Nephron progenitor cell (in vitro differentiated cells): ENCODE results near the gene P4HA2.
"Not testable (repeated sequence)": the region's sequence is repeated elsewhere in the genome, so short reads cannot be mapped to it uniquely, and the experiment has no call there.

Experiments used
- DNase-seq: peaks from one replicate; pipeline ENCODE4 v3.0.0; 2021
- H3K27ac Mint-ChIP-seq: 2 replicates; pipeline ENCODE4 v1.8.0; 2021; ENCODE audit warnings: mild to moderate bottlenecking, moderate library complexity, mixed read lengths
- H3K27me3 Mint-ChIP-seq: 2 replicates; pipeline ENCODE4 v1.8.0; 2021; ENCODE audit warnings: mild to moderate bottlenecking, low read depth, mixed read lengths; ENCODE audit not compliant: poor library complexity
- H3K36me3 Mint-ChIP-seq: 2 replicates; pipeline ENCODE4 v1.8.0; 2021; ENCODE audit warnings: low read depth, mixed read lengths
- H3K4me1 Mint-ChIP-seq: 2 replicates; pipeline ENCODE4 v1.8.0; 2021; ENCODE audit warnings: mixed read lengths
- H3K4me3 Mint-ChIP-seq: 2 replicates; pipeline ENCODE4 v1.8.0; 2021; ENCODE audit warnings: mild to moderate bottlenecking, moderate library complexity, mixed read lengths
- H3K9me3 Mint-ChIP-seq: 2 replicates; pipeline ENCODE4 v1.8.0; 2021; ENCODE audit warnings: mild to moderate bottlenecking, moderate library complexity, mixed read lengths
- CTCF ChIP-seq: fragments of 200-600 bp; sonication (generic); IDR thresholded peaks from 2 replicates; pipeline ENCODE4 v1.5.0; 2021; ENCODE audit warnings: antibody characterized with exemption

P4HA2 gene

DNA sequence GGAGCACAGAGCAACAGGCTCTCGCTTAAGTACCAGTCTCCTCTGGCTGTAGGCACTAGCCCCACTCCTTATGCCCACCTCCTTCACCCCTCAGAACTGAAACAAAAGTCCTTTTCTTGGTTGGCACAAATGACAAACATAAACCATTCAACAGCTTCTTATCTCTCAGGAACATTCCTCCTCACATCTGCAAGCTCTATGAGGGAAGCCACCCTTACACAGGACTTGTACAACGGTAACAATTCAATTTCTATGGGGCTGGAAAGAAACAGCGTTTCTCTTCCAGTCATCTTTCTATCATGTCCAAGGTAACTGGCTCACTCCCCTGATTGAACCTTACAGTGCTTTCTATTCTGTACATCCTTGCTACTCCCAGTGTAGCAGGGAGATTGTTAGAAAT, 80.0 kb downstream of the P4HA2 start:
- TF ChIP-seq CTCF: no peak
- peaks cover 35% of the 10 kb centered on the region for H3K27me3 Mint-ChIP-seq
- no peaks in the 10 kb centered on the region for H3K4me1 Mint-ChIP-seq
- H3K9me3 Mint-ChIP-seq: peaks cover 48% of the 10 kb centered on the region
- DNase-seq: no peak
- H3K4me3 Mint-ChIP-seq: no peak overlapping the region
- no peak overlapping the region for H3K27ac Mint-ChIP-seq
- H3K36me3 Mint-ChIP-seq: no peaks in the 10 kb centered on the region

DNA sequence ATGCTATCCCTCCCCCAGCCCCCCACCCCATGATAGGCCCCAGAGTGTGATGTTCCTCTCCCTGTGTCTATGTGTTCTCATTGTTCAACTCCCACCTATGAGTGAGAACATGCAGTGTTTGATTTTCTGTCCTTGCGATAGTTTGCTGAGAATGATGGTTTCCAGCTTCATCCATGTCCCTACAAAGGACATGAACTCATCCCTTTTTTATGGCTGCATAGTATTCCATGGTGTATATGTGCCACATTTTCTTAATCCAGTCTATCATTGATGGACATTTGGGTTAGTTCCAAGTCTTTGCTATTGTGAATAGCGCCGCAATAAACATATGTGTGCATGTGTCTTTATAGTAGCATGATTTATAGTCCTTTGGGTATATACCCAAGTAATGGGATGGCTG, 82.3 kb downstream of the P4HA2 start:
- H3K4me3 Mint-ChIP-seq, DNase-seq, H3K4me1 Mint-ChIP-seq, H3K36me3 Mint-ChIP-seq, H3K27ac Mint-ChIP-seq: not testable (repeated sequence)
- H3K27me3 Mint-ChIP-seq: peaks cover 32% of the 10 kb centered on the region
- peaks cover 46% of the 10 kb centered on the region for H3K9me3 Mint-ChIP-seq

DNA sequence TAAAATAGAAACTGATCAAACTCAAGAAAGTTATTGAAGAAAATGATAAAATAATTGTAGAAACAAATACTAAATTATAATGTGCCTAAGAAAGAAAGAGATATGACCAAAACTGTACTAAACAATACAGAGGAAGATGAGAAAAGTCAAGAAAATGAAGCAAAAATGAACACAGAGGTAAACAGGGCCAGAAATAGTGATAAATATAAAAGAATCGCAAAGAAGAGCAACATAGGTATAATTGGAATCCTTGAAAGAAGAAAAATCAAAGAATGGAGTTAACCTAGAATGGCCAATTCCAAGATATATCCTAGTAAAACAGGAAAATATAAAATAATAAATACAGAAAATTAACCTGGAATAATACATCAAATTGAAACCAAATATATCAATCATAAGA, 84.5 kb downstream of the P4HA2 start:
- H3K36me3 Mint-ChIP-seq: no peaks in the 10 kb centered on the region
- no peak overlapping the region for H3K4me3 Mint-ChIP-seq
- H3K9me3 Mint-ChIP-seq: peaks cover 62% of the 10 kb centered on the region
- peaks cover 23% of the 10 kb centered on the region for H3K27me3 Mint-ChIP-seq
- no peak overlapping the region for H3K27ac Mint-ChIP-seq
- DNase-seq: no peak
- TF ChIP-seq CTCF: no peak
- no peaks in the 10 kb centered on the region for H3K4me1 Mint-ChIP-seq

- H3K4me3 Mint-ChIP-seq: no peak overlapping the region
- no peak for TF ChIP-seq CTCF
Observed at GRCh38 chr5:132142459-132142858, 85.2 kb downstream of the P4HA2 start.

More at GRCh38 chr5:132142459-132142858, 85.2 kb downstream of the P4HA2 start:
- H3K36me3 Mint-ChIP-seq: no peaks in the 10 kb centered on the region
- H3K4me1 Mint-ChIP-seq: no peaks in the 10 kb centered on the region
- peaks cover 62% of the 10 kb centered on the region for H3K9me3 Mint-ChIP-seq
- H3K27me3 Mint-ChIP-seq: peaks cover 18% of the 10 kb centered on the region
- H3K27ac Mint-ChIP-seq: no peak overlapping the region
- no peak for DNase-seq
